Activated T-cell treated with anti-CD3 and anti-CD28 coated beads for 24 hours (primary cell): Measurements from ENCODE around the gene PTGR1.

ENCODE experiments used
- DNase-seq: peaks from one replicate; pipeline ENCODE4 v3.0.0-alpha.2; 2020; ENCODE audit warnings: low read depth

The PTGR1 gene

GRCh38 chr9:111533099-111533790 is 66.2 kb downstream of the PTGR1 start:
- no peak for DNase-seq

GRCh38 chr9:111531716-111532115 is 67.7 kb downstream of the PTGR1 start:
- no peak for DNase-seq

GRCh38 chr9:111529787-111530186 is 69.7 kb downstream of the PTGR1 start:
- no peak for DNase-seq

GRCh38 chr9:111527347-111527746 is 72.1 kb downstream of the PTGR1 start:
- DNase-seq, result no peak

GRCh38 chr9:111525056-111525977 is 74.1 kb downstream of the PTGR1 start, which contains the start of gene ZNF483:
Gene ZNF483, plus strand, starts transcription at chr9:111525179. Its CDS starts 2,217 bp downstream, at chr9:111527396.
- DNase-seq, result peak; percentile 59

- no peak for DNase-seq
Measured at GRCh38 chr9:111524731-111525055, 74.8 kb downstream of the PTGR1 start.

GRCh38 chr9:111516061-111516465 is 83.4 kb downstream of the PTGR1 start:
- DNase-seq, result no peak

- no peak for DNase-seq
Measured at GRCh38 chr9:111514967-111515366, 84.5 kb downstream of the PTGR1 start.
